Stimulated activated CD4-positive, alpha-beta T cell treated with anti-CD3 and anti-CD28 coated beads, Interleukin-1b, Interleukin-23, amount 100 ng/mL, for 1 hour (primary cell): ENCODE data around the gene OBSCN.

Source experiments
- DNase-seq, 2 donors: peaks; one replicate each; pipeline ENCODE4 v3.0.0-alpha.2; 2020; ENCODE audit warnings: low read depth in 2 of 2

Gene OBSCN

GRCh38 chr1:228378873-228379460 lies 171.1 kb downstream of the OBSCN start:
- no peak for DNase-seq

- no peak for DNase-seq
These were observed 171.8 kb downstream of the OBSCN start for GRCh38 chr1:228379666-228380065.

GRCh38 chr1:228381356-228381755 lies 173.5 kb downstream of the OBSCN start:
- DNase-seq, result no peak

GRCh38 chr1:228383773-228384172 lies 175.9 kb downstream of the OBSCN start:
- no peak for DNase-seq

- DNase-seq, result no peak
These were observed 177.4 kb downstream of the OBSCN start for GRCh38 chr1:228385232-228385631.

- DNase-seq, result no peak
These were observed 179.5 kb downstream of the OBSCN start for GRCh38 chr1:228387321-228387720.

GRCh38 chr1:228390649-228391048 lies 182.8 kb downstream of the OBSCN start:
- DNase-seq, result no peak

- DNase-seq, result no peak
These were observed 183.7 kb downstream of the OBSCN start for GRCh38 chr1:228391411-228392020.

GRCh38 chr1:228392111-228392936 lies 184.5 kb downstream of the OBSCN start:
- DNase-seq, result no peak

GRCh38 chr1:228393268-228393701 lies 185.4 kb downstream of the OBSCN start:
- no peak for DNase-seq

- DNase-seq, result no peak
These were observed 186.1 kb downstream of the OBSCN start for GRCh38 chr1:228393811-228394570.

GRCh38 chr1:228394571-228395394 lies 186.9 kb downstream of the OBSCN start:
- no peak for DNase-seq

- DNase-seq, result no peak
These were observed 189.2 kb downstream of the OBSCN start for GRCh38 chr1:228396770-228397662.

GRCh38 chr1:228397966-228398365 lies 190.1 kb downstream of the OBSCN start:
- no peak for DNase-seq

GRCh38 chr1:228398741-228399461 lies 191.1 kb downstream of the OBSCN start:
- no peak for DNase-seq

GRCh38 chr1:228399531-228400236 lies 191.8 kb downstream of the OBSCN start:
- no peak for DNase-seq

GRCh38 chr1:228400237-228400651 lies 192.4 kb downstream of the OBSCN start:
- DNase-seq, result no peak

GRCh38 chr1:228400692-228401454 lies 193.0 kb downstream of the OBSCN start:
- no peak for DNase-seq
